ENCODE data around the gene CCL8. TPM values are rescaled to one million over a fixed set of nuclear protein-coding genes. Genes with fewer than 3 reads are reported as not detected.

CCL8 gene
- total and polyA plus RNA-seq, 2 experiments from 2014 or later: 1.6 TPM; not detected in 1

GRCh38 chr17:34299956-34300577 lies 19.2 kb upstream of the CCL8 start:
- no peaks in the 10 kb centered on the region for H4K20me1 ChIP-seq (ENCODE audit: insufficient read depth, poor library complexity, severe bottlenecking)

GRCh38 chr17:34300652-34301370 lies 18.4 kb upstream of the CCL8 start:
- H3K79me2 ChIP-seq: no peaks in the 10 kb centered on the region
- 63% methylated on average over 3 of the region's 3 CpGs for WGBS (ENCODE audit: low lambda C conversion rate, missing lambda C conversion rate)
- H3K9me3 ChIP-seq (ENCODE audit: low read depth): no peaks in the 10 kb centered on the region
- no peak overlapping the region for H3K27ac ChIP-seq
- H2AFZ ChIP-seq: no peak overlapping the region
- no peaks in the 10 kb centered on the region for H4K20me1 ChIP-seq (ENCODE audit: insufficient read depth, poor library complexity, severe bottlenecking)
- H3K4me1 ChIP-seq (ENCODE audit: insufficient read depth): no peaks in the 10 kb centered on the region
- DNase-seq (ENCODE audit: low spot score): no peak
- no peaks in the 10 kb centered on the region for H3K36me3 ChIP-seq (replicated peaks; ENCODE audit: insufficient read depth, low read depth)
- no peak overlapping the region for H3K4me3 ChIP-seq
- TF ChIP-seq EZH2 (IDR thresholded peaks at IDR 0.05; ENCODE audit: borderline replicate concordance): no peak
- no peak for TF ChIP-seq CTCF (IDR thresholded peaks at IDR 0.05; ENCODE audit: poor library complexity)
- no peak for TF ChIP-seq EZH2phosphoT487 (IDR thresholded peaks at IDR 0.05; ENCODE audit: low read depth, severe bottlenecking, unreplicated experiment)
- no peak overlapping the region for H3K4me2 ChIP-seq
- no peaks in the 10 kb centered on the region for H3K27me3 ChIP-seq
- H3K9me2 ChIP-seq (replicated peaks; ENCODE audit: insufficient read depth): no peaks in the 10 kb centered on the region

More at GRCh38 chr17:34299956-34300577, 19.2 kb upstream of the CCL8 start:
- no peak for DNase-seq (ENCODE audit: low spot score)
- no peak overlapping the region for H3K4me3 ChIP-seq
- H2AFZ ChIP-seq: no peak overlapping the region
- WGBS (ENCODE audit: low lambda C conversion rate, missing lambda C conversion rate): 54% methylated on average over 3 of the region's 3 CpGs
- no peaks in the 10 kb centered on the region for H3K4me1 ChIP-seq (ENCODE audit: insufficient read depth)
- H3K4me2 ChIP-seq: no peak overlapping the region
- H3K27ac ChIP-seq: no peak overlapping the region
- H3K79me2 ChIP-seq: no peaks in the 10 kb centered on the region
- H3K27me3 ChIP-seq: no peaks in the 10 kb centered on the region
- TF ChIP-seq EZH2phosphoT487 (IDR thresholded peaks at IDR 0.05; ENCODE audit: low read depth, severe bottlenecking, unreplicated experiment) (no peak), EZH2 (IDR thresholded peaks at IDR 0.05; ENCODE audit: borderline replicate concordance) (no peak), CTCF (IDR thresholded peaks at IDR 0.05; ENCODE audit: poor library complexity) (no peak)
- no peaks in the 10 kb centered on the region for H3K36me3 ChIP-seq (replicated peaks; ENCODE audit: insufficient read depth, low read depth)
- no peaks in the 10 kb centered on the region for H3K9me3 ChIP-seq (ENCODE audit: low read depth)
- no peaks in the 10 kb centered on the region for H3K9me2 ChIP-seq (replicated peaks; ENCODE audit: insufficient read depth)

GRCh38 chr17:34301986-34302385 lies 17.2 kb upstream of the CCL8 start:
- no peak overlapping the region for H2AFZ ChIP-seq
- DNase-seq (ENCODE audit: low spot score): no peak
- no peaks in the 10 kb centered on the region for H3K79me2 ChIP-seq
- no peaks in the 10 kb centered on the region for H4K20me1 ChIP-seq (ENCODE audit: insufficient read depth, poor library complexity, severe bottlenecking)
- 96% methylated on average over 2 of the region's 2 CpGs for WGBS (ENCODE audit: low lambda C conversion rate, missing lambda C conversion rate)
- TF ChIP-seq EZH2phosphoT487 (IDR thresholded peaks at IDR 0.05; ENCODE audit: low read depth, severe bottlenecking, unreplicated experiment) (no peak), CTCF (IDR thresholded peaks at IDR 0.05; ENCODE audit: poor library complexity) (no peak), EZH2 (IDR thresholded peaks at IDR 0.05; ENCODE audit: borderline replicate concordance) (no peak)
- H3K4me3 ChIP-seq: no peak overlapping the region
- H3K9me3 ChIP-seq (ENCODE audit: low read depth): no peaks in the 10 kb centered on the region
- no peaks in the 10 kb centered on the region for H3K9me2 ChIP-seq (replicated peaks; ENCODE audit: insufficient read depth)
- H3K36me3 ChIP-seq (replicated peaks; ENCODE audit: insufficient read depth, low read depth): no peaks in the 10 kb centered on the region
- H3K27me3 ChIP-seq: no peaks in the 10 kb centered on the region
- H3K4me1 ChIP-seq (ENCODE audit: insufficient read depth): no peaks in the 10 kb centered on the region
- H3K4me2 ChIP-seq: no peak overlapping the region
- H3K27ac ChIP-seq: no peak overlapping the region

All from hepatocyte (in vitro differentiated cells).